ENCODE data around the gene SLC9A9.
A peak's percentile ranks its signal among the peaks of the same experiment; 100 is the strongest.

Gene SLC9A9

GRCh38 chr3:143718463-143718862 lies 129.8 kb downstream of the SLC9A9 start:
- no peak for DNase-seq
- Histone ChIP-seq H3K4me3 (ENCODE audit: low read depth, low read length) (no peak overlapping the region), H3K27me3 (replicated peaks) (no peaks in the 10 kb centered on the region), H3K36me3 (replicated peaks) (no peaks in the 10 kb centered on the region), H3K27ac (no peak overlapping the region)
- no peak for TF ChIP-seq CTCF (IDR thresholded peaks at IDR 0.05; ENCODE audit: low read depth, low read length, missing control alignments)
- in situ Hi-C loops (cut with HindIII; ENCODE audit: low pct_ligation_motif_present, low sequenced_read_pairs), result no loop called here

GRCh38 chr3:143716731-143717130 lies 131.5 kb downstream of the SLC9A9 start:
- in situ Hi-C loops (cut with HindIII; ENCODE audit: low pct_ligation_motif_present, low sequenced_read_pairs), result no loop called here
- Histone ChIP-seq H3K27ac (no peak overlapping the region), H3K27me3 (replicated peaks) (no peaks in the 10 kb centered on the region), H3K36me3 (replicated peaks) (no peaks in the 10 kb centered on the region), H3K4me3 (ENCODE audit: low read depth, low read length) (no peak overlapping the region)
- TF ChIP-seq CTCF (IDR thresholded peaks at IDR 0.05; ENCODE audit: low read depth, low read length, missing control alignments), result no peak
- DNase-seq, result no peak

GRCh38 chr3:143712522-143712921 lies 135.7 kb downstream of the SLC9A9 start:
- no peak for TF ChIP-seq CTCF (IDR thresholded peaks at IDR 0.05; ENCODE audit: low read depth, low read length, missing control alignments)
- Histone ChIP-seq H3K27me3 (replicated peaks) (no peaks in the 10 kb centered on the region), H3K36me3 (replicated peaks) (no peaks in the 10 kb centered on the region), H3K27ac (no peak overlapping the region), H3K4me3 (ENCODE audit: low read depth, low read length) (no peak overlapping the region)
- DNase-seq, result no peak
- in situ Hi-C loops (cut with HindIII; ENCODE audit: low pct_ligation_motif_present, low sequenced_read_pairs), result no loop called here

- Histone ChIP-seq H3K27me3 (replicated peaks) (no peaks in the 10 kb centered on the region), H3K36me3 (replicated peaks) (no peaks in the 10 kb centered on the region), H3K4me3 (ENCODE audit: low read depth, low read length) (no peak overlapping the region), H3K27ac (no peak overlapping the region)
- DNase-seq, result peak; percentile 7
- TF ChIP-seq CTCF (IDR thresholded peaks at IDR 0.05; ENCODE audit: low read depth, low read length, missing control alignments), result no peak
- in situ Hi-C loops (cut with HindIII; ENCODE audit: low pct_ligation_motif_present, low sequenced_read_pairs), result no loop called here
These were observed 140.4 kb downstream of the SLC9A9 start for GRCh38 chr3:143707848-143708247.

- no peak for DNase-seq
- in situ Hi-C loops (cut with HindIII; ENCODE audit: low pct_ligation_motif_present, low sequenced_read_pairs), result no loop called here
- TF ChIP-seq CTCF (IDR thresholded peaks at IDR 0.05; ENCODE audit: low read depth, low read length, missing control alignments), result no peak
- no peak overlapping the region for H3K4me3 ChIP-seq (ENCODE audit: low read depth, low read length)
- no peaks in the 10 kb centered on the region for H3K27me3 ChIP-seq (replicated peaks)
- H3K36me3 ChIP-seq (replicated peaks), result no peaks in the 10 kb centered on the region
- no peak overlapping the region for H3K27ac ChIP-seq
These were observed 147.8 kb downstream of the SLC9A9 start for GRCh38 chr3:143700431-143700975.

GRCh38 chr3:143699424-143699823 lies 148.8 kb downstream of the SLC9A9 start:
- no peaks in the 10 kb centered on the region for H3K27me3 ChIP-seq (replicated peaks)
- H3K36me3 ChIP-seq (replicated peaks), result no peaks in the 10 kb centered on the region
- no peak for DNase-seq
- no peak overlapping the region for H3K4me3 ChIP-seq (ENCODE audit: low read depth, low read length)
- in situ Hi-C loops (cut with HindIII; ENCODE audit: low pct_ligation_motif_present, low sequenced_read_pairs), result no loop called here
- no peak for TF ChIP-seq CTCF (IDR thresholded peaks at IDR 0.05; ENCODE audit: low read depth, low read length, missing control alignments)
- H3K27ac ChIP-seq, result no peak overlapping the region
